Sigmoid colon (tissue), 7 donors: ENCODE data around the gene NOXRED1. TPM values are rescaled to one million over a fixed set of nuclear protein-coding genes. Genes with fewer than 3 reads are reported as not detected.
A peak's percentile ranks its signal among the peaks of the same experiment; 100 is the strongest.

Experiments used
- DNase-seq: peaks from one replicate; pipeline ENCODE4 v3.0.0-alpha.2; 2019
- H3K27ac ChIP-seq, 4 donors: fragments of 200-600 bp; sonication (generic); one replicate each; pipeline ENCODE4 v1.5.1; 2016 to 2019; ENCODE audit warnings: mild to moderate bottlenecking in 1 of 4
- H3K27me3 ChIP-seq, 3 donors: fragments of 200-600 bp; sonication (generic); one replicate each; pipeline ENCODE4 v1.5.1; 2019; ENCODE audit warnings: mild to moderate bottlenecking in 1 of 3
- H3K36me3 ChIP-seq, 4 donors: fragments of 200-600 bp; sonication (generic); one replicate each; pipeline ENCODE4 v1.5.1; 2016 to 2019
- H3K4me1 ChIP-seq, 4 donors: fragments of 200-600 bp; sonication (generic); one replicate each; pipeline ENCODE4 v1.5.1; 2017 to 2019
- H3K4me3 ChIP-seq, 4 donors: fragments of 200-600 bp; sonication (generic); one replicate each; pipeline ENCODE4 v1.5.1; 2017 to 2019; ENCODE audit warnings: mild to moderate bottlenecking in 2 of 4, moderate library complexity in 1 of 4
- H3K9me3 ChIP-seq, 4 donors: fragments of 200-600 bp in 3 of 4; sonication (generic) in 3 of 4; one replicate each; pipeline versions ENCODE4 v1.5.1 to v1.6.1; 2013 to 2019
- EP300 ChIP-seq, 4 donors: sonication (generic); formaldehyde crosslinking; IDR thresholded peaks; one replicate each; pipeline ENCODE4 v1.6.1; 2017; ENCODE audit warnings: antibody characterized with exemption in 4 of 4
- POLR2A ChIP-seq, 2 donors: fragments of 450-650 bp; IDR thresholded peaks; one replicate each; pipeline ENCODE4 v1.6.1; 2016; ENCODE audit warnings: antibody characterized with exemption in 2 of 2, mild to moderate bottlenecking in 2 of 2, moderate library complexity in 2 of 2
- POLR2AphosphoS5 ChIP-seq, 4 donors: sonication (generic); formaldehyde crosslinking; IDR thresholded peaks; one replicate each; pipeline ENCODE4 v1.6.1; 2017; ENCODE audit warnings: antibody characterized with exemption in 4 of 4
- WGBS, 2 donors: extraction: QIAGEN DNeasy Blood & Tissue Kit; methylation state at CpG; one replicate each; pipeline ENCODE4 v1.1.7; 2013; 5-methylcytosine and 5-hydroxymethylcytosine counted together
- intact Hi-C: fragments of 100-400 bp; cut with DNase I; formaldehyde crosslinking; loops from one replicate; pipeline ENCODE4 v1.15.1; 2023
- polyA plus RNA-seq, 3 donors: library from polyadenylated mRNA; stranded (reverse); fragments of 200-250 nt; gene quantifications; one replicate each; pipeline ENCODE4 v1.2.3, GENCODE V29; 2013
- total RNA-seq, 4 donors: library from RNA; depleted of rRNA; stranded (reverse); fragments of >200 nt; gene quantifications; one replicate each; pipeline ENCODE4 v1.1.0, GENCODE V29; 2016
- TF ChIP-seq, protein P1 (sequence below), 4 experiments: fragments of 450-650 bp in 3 of 4; fragments of 200-600 bp in 1 of 4; IDR thresholded peaks; one replicate each; pipeline ENCODE4 v1.5.1; 2016 to 2019; ENCODE audit warnings: antibody characterized with exemption in 4 of 4, mild to moderate bottlenecking in 3 of 4, moderate library complexity in 2 of 4
- donor health status: healthy with polysubstance abuse.
- donor health status: Bipolar disorder and iron deficiency.
- donor health status: healthy.

NOXRED1 gene
- total and polyA plus RNA-seq, 7 donors = 0.19 to 4.7 (median 0.82) TPM; not detected in 4

DNA sequence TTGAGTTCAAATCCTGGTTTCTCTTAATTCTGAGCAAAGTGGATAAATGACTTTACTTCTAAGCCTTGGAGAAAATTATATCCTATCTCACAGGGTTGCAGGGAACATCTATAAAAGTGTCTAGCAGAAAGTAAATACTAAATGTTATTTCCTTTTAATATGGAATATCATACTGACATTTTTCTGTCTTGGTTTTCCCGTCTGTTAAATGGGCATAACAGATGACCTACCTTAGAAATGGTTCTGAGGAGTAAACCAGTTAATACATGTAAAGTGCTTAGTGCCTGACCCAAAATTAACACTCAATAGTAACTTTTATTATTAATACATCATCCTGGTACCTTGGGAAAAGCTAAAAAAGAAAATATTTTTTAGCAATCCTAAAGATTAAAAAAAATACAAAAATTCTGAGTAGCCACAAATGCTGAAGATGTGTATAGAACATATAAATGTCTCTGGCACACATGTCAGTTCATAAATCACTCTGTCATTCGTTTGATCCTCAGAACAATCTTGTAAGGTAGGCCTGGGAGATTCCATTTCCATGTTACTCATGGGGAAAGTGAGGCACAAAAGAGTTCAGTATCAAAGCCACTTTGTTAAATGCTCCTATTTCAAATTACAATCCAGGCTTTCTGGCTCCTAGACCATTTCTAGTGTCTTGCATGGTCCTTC is 32.8 kb upstream of the NOXRED1 start:
- no peak overlapping the region for H3K27ac ChIP-seq
- no peaks in the 10 kb centered on the region for H3K27me3 ChIP-seq
- WGBS, 2 donors = 61 to 81% methylated on average over 2 of the region's 2 CpGs
- no peaks in the 10 kb centered on the region for H3K9me3 ChIP-seq
- peak overlapping the region in 1 of 4 donors; percentile 90 for H3K4me3 ChIP-seq
- H3K36me3 ChIP-seq = peaks cover 9 to 41% (median 20%) of the 10 kb centered on the region in 4 donors
- DNase-seq = no peak
- intact Hi-C loops = loop anchor here (5.0 kb wide), 3 partner anchors 161 to 306 kb away; partner anchors contain the start of genes ALKBH1, SLIRP, SNW1 and SPTLC2
- H3K4me1 ChIP-seq = peaks cover 0 to 32% (median 20%) of the 10 kb centered on the region in 4 donors
- no peak for TF ChIP-seq POLR2AphosphoS5 (IDR thresholded peaks at IDR 0.05)
- TF ChIP-seq, protein P1, sequence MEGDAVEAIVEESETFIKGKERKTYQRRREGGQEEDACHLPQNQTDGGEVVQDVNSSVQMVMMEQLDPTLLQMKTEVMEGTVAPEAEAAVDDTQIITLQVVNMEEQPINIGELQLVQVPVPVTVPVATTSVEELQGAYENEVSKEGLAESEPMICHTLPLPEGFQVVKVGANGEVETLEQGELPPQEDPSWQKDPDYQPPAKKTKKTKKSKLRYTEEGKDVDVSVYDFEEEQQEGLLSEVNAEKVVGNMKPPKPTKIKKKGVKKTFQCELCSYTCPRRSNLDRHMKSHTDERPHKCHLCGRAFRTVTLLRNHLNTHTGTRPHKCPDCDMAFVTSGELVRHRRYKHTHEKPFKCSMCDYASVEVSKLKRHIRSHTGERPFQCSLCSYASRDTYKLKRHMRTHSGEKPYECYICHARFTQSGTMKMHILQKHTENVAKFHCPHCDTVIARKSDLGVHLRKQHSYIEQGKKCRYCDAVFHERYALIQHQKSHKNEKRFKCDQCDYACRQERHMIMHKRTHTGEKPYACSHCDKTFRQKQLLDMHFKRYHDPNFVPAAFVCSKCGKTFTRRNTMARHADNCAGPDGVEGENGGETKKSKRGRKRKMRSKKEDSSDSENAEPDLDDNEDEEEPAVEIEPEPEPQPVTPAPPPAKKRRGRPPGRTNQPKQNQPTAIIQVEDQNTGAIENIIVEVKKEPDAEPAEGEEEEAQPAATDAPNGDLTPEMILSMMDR (IDR thresholded peaks at IDR 0.05) = no peak
- TF ChIP-seq EP300 (IDR thresholded peaks at IDR 0.05) = no peak
- no peak for TF ChIP-seq POLR2A (IDR thresholded peaks at IDR 0.05)

GRCh38 chr14:77442196-77442595 is 18.9 kb upstream of the NOXRED1 start:
- WGBS, 2 donors = 96 to 97% methylated on average over 2 of the region's 2 CpGs
- Histone ChIP-seq H3K4me3 (no peak overlapping the region), H3K27me3 (no peaks in the 10 kb centered on the region), H3K9me3 (no peaks in the 10 kb centered on the region), H3K36me3 (peaks cover 24 to 92% (median 36%) of the 10 kb centered on the region in 4 donors), H3K4me1 (no peaks in the 10 kb centered on the region), H3K27ac (no peak overlapping the region)
- DNase-seq = no peak
- intact Hi-C loops = no loop called here
- no peak for TF ChIP-seq POLR2A (IDR thresholded peaks at IDR 0.05)
- no peak for TF ChIP-seq POLR2AphosphoS5 (IDR thresholded peaks at IDR 0.05)
- TF ChIP-seq, protein P1 (IDR thresholded peaks at IDR 0.05) = no peak
- TF ChIP-seq EP300 (IDR thresholded peaks at IDR 0.05) = no peak

DNA sequence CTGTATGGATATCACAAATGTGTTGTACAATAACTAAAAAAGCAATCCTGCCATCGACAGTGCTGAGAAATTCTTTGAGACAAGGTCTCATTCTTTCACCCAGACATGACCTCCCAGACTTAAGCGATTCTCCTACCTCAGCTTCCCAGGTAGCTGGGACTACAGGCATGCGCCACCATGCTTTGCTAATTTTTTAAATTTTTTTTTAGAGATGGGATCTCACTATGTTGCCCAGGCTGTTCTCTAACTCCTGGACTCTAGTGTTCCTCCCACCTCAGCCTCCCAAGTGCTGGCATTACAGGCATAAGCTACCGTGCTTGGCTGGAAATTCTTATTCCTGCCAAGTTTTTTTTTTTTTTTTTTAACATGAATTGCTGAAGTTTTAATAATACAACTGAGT is 16.5 kb upstream of the NOXRED1 start:
- H3K27me3 ChIP-seq = no peaks in the 10 kb centered on the region
- TF ChIP-seq EP300 (IDR thresholded peaks at IDR 0.05) (no peak), POLR2A (IDR thresholded peaks at IDR 0.05) (no peak), POLR2AphosphoS5 (IDR thresholded peaks at IDR 0.05) (no peak)
- TF ChIP-seq, protein P1 (IDR thresholded peaks at IDR 0.05) = no peak
- no peaks in the 10 kb centered on the region for H3K9me3 ChIP-seq
- H3K4me3 ChIP-seq = no peak overlapping the region
- intact Hi-C loops = no loop called here
- WGBS, 2 donors = 95% methylated on average over 4 of the region's 4 CpGs
- H3K4me1 ChIP-seq = no peaks in the 10 kb centered on the region
- no peak for DNase-seq
- H3K27ac ChIP-seq = no peak overlapping the region
- peaks cover 24 to 93% (median 42%) of the 10 kb centered on the region in 4 donors for H3K36me3 ChIP-seq

DNA sequence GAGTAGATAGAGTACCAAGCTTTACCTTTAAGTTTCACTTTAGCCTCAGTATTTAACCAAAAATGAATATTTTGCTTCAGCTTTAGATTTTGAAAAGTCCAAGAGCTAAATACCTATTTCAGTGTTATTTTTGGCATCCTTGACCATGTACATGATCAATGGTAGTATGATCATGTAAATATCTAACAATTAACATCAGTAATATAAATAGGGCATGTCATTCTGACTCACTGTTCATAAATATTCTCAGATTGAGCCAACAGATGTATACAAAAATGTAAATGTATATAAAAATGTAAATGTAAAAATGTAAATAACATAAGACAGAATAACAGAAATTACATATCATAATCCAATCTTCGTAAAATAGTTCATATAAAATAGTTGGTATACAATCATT is 15.3 kb upstream of the NOXRED1 start:
- TF ChIP-seq, protein P1 (IDR thresholded peaks at IDR 0.05) = no peak
- TF ChIP-seq EP300 (IDR thresholded peaks at IDR 0.05) (no peak), POLR2A (IDR thresholded peaks at IDR 0.05) (no peak), POLR2AphosphoS5 (IDR thresholded peaks at IDR 0.05) (no peak)
- peaks cover 23 to 96% (median 42%) of the 10 kb centered on the region in 4 donors for H3K36me3 ChIP-seq

More for the DNA sequence above, 15.3 kb upstream of the NOXRED1 start:
- Histone ChIP-seq H3K9me3 (no peaks in the 10 kb centered on the region), H3K27me3 (no peaks in the 10 kb centered on the region), H3K4me1 (no peaks in the 10 kb centered on the region), H3K4me3 (no peak overlapping the region), H3K27ac (no peak overlapping the region)
- intact Hi-C loops = no loop called here
- DNase-seq = no peak
- 94 to 98% methylated on average over 1 of the region's 1 CpG for WGBS, 2 donors
